Measurements from ENCODE around the gene CD247.

- TF ChIP-seq SMC3 (IDR thresholded peaks at IDR 0.05) (no peak), REST (IDR thresholded peaks at IDR 0.05) (no peak), CTCF (IDR thresholded peaks at IDR 0.05) (no peak), POLR2A (IDR thresholded peaks at IDR 0.05; ENCODE audit: low read length) (no peak), CHD2 (IDR thresholded peaks at IDR 0.05; ENCODE audit: low read length, partially characterized antibody) (no peak), ESRRA (IDR thresholded peaks at IDR 0.05; ENCODE audit: borderline replicate concordance, low read length) (no peak)
- TF ChIP-seq, protein P1, sequence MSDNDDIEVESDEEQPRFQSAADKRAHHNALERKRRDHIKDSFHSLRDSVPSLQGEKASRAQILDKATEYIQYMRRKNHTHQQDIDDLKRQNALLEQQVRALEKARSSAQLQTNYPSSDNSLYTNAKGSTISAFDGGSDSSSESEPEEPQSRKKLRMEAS (IDR thresholded peaks at IDR 0.05), result no peak
Measured at GRCh38 chr1:167566766-167567165, 48.4 kb upstream of the CD247 start.
